ENCODE measurements around the gene STRIP1.

STRIP1 gene

GRCh38 chr1:110089561-110090275 is 55.3 kb downstream of the STRIP1 start:
- Histone ChIP-seq H3F3A (ENCODE audit: insufficient read depth) (no peaks in the 10 kb centered on the region), H3K36me3 (ENCODE audit: low read length) (no peaks in the 10 kb centered on the region), H2AFZ (ENCODE audit: low read depth, low read length, severe bottlenecking) (no peak overlapping the region), H3K9ac (ENCODE audit: low read length) (no peak overlapping the region), H3K4me3 (ENCODE audit: insufficient read depth, low read length, poor library complexity, severe bottlenecking) (no peak overlapping the region), H3K27me3 (ENCODE audit: low read length) (no peaks in the 10 kb centered on the region), H4K20me1 (ENCODE audit: low read depth, low read length) (no peaks in the 10 kb centered on the region), H3K27ac (ENCODE audit: low read depth, low read length) (no peak overlapping the region), H3K9me3 (ENCODE audit: insufficient read depth, low read length) (no peaks in the 10 kb centered on the region), H3K79me2 (ENCODE audit: insufficient read depth, low read length) (no peaks in the 10 kb centered on the region), H3K4me2 (ENCODE audit: low read depth, low read length, poor library complexity, severe bottlenecking) (no peak overlapping the region), H3K9me2 (replicated peaks; ENCODE audit: insufficient read depth, low read length) (no peaks in the 10 kb centered on the region)
- TF ChIP-seq, protein P1, sequence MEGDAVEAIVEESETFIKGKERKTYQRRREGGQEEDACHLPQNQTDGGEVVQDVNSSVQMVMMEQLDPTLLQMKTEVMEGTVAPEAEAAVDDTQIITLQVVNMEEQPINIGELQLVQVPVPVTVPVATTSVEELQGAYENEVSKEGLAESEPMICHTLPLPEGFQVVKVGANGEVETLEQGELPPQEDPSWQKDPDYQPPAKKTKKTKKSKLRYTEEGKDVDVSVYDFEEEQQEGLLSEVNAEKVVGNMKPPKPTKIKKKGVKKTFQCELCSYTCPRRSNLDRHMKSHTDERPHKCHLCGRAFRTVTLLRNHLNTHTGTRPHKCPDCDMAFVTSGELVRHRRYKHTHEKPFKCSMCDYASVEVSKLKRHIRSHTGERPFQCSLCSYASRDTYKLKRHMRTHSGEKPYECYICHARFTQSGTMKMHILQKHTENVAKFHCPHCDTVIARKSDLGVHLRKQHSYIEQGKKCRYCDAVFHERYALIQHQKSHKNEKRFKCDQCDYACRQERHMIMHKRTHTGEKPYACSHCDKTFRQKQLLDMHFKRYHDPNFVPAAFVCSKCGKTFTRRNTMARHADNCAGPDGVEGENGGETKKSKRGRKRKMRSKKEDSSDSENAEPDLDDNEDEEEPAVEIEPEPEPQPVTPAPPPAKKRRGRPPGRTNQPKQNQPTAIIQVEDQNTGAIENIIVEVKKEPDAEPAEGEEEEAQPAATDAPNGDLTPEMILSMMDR (IDR thresholded peaks at IDR 0.05; ENCODE audit: insufficient read depth, low read length, poor library complexity, severe bottlenecking): no peak
- TF ChIP-seq EZH2phosphoT487 (conservative IDR thresholded peaks at IDR 0.05; ENCODE audit: low read length): no peak

GRCh38 chr1:110091381-110091780 is 57.0 kb downstream of the STRIP1 start:
- Histone ChIP-seq H3K9me2 (replicated peaks; ENCODE audit: insufficient read depth, low read length) (no peaks in the 10 kb centered on the region), H2AFZ (ENCODE audit: low read depth, low read length, severe bottlenecking) (no peak overlapping the region), H3K4me3 (ENCODE audit: insufficient read depth, low read length, poor library complexity, severe bottlenecking) (no peak overlapping the region), H3K9me3 (ENCODE audit: insufficient read depth, low read length) (no peaks in the 10 kb centered on the region), H3K4me2 (ENCODE audit: low read depth, low read length, poor library complexity, severe bottlenecking) (no peak overlapping the region), H3K36me3 (ENCODE audit: low read length) (no peaks in the 10 kb centered on the region), H3K9ac (ENCODE audit: low read length) (no peak overlapping the region), H3K79me2 (ENCODE audit: insufficient read depth, low read length) (no peaks in the 10 kb centered on the region), H3K27ac (ENCODE audit: low read depth, low read length) (no peak overlapping the region), H3K27me3 (ENCODE audit: low read length) (no peaks in the 10 kb centered on the region), H4K20me1 (ENCODE audit: low read depth, low read length) (no peaks in the 10 kb centered on the region), H3F3A (ENCODE audit: insufficient read depth) (no peaks in the 10 kb centered on the region)
- TF ChIP-seq EZH2phosphoT487 (conservative IDR thresholded peaks at IDR 0.05; ENCODE audit: low read length): no peak
- TF ChIP-seq, protein P1 (IDR thresholded peaks at IDR 0.05; ENCODE audit: insufficient read depth, low read length, poor library complexity, severe bottlenecking): no peak

DNA sequence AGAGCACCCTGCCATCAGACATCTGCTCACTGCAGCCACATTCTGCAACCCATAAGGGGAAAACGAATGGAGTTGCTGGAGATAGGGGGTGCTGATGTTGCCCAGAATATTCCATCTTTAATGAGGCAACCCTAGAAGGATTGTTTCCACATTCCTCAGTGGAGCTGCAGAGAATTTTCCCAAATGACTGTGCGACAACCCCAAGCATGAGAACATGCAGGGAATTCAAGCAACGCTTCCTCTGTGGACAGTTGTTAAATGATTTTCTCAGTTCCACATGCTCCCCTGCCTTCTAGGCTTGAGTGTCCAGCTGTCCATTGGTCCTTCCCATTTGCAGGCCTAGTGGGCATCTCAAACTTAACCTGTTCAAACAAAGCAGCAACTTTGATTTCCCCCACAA is 57.4 kb downstream of the STRIP1 start:
- H3K4me2 ChIP-seq (ENCODE audit: low read depth, low read length, poor library complexity, severe bottlenecking): no peak overlapping the region
- no peaks in the 10 kb centered on the region for H3K36me3 ChIP-seq (ENCODE audit: low read length)
- no peak overlapping the region for H3K9ac ChIP-seq (ENCODE audit: low read length)
- no peaks in the 10 kb centered on the region for H3F3A ChIP-seq (ENCODE audit: insufficient read depth)
- TF ChIP-seq, protein P1 (IDR thresholded peaks at IDR 0.05; ENCODE audit: insufficient read depth, low read length, poor library complexity, severe bottlenecking): no peak
- no peak for TF ChIP-seq EZH2phosphoT487 (conservative IDR thresholded peaks at IDR 0.05; ENCODE audit: low read length)
- no peak overlapping the region for H3K4me3 ChIP-seq (ENCODE audit: insufficient read depth, low read length, poor library complexity, severe bottlenecking)
- no peaks in the 10 kb centered on the region for H4K20me1 ChIP-seq (ENCODE audit: low read depth, low read length)
- H3K9me2 ChIP-seq (replicated peaks; ENCODE audit: insufficient read depth, low read length): no peaks in the 10 kb centered on the region
- H3K9me3 ChIP-seq (ENCODE audit: insufficient read depth, low read length): no peaks in the 10 kb centered on the region
- no peak overlapping the region for H2AFZ ChIP-seq (ENCODE audit: low read depth, low read length, severe bottlenecking)
- no peaks in the 10 kb centered on the region for H3K27me3 ChIP-seq (ENCODE audit: low read length)
- H3K27ac ChIP-seq (ENCODE audit: low read depth, low read length): no peak overlapping the region
- no peaks in the 10 kb centered on the region for H3K79me2 ChIP-seq (ENCODE audit: insufficient read depth, low read length)

Measured in SU-DHL-6 (cell line).